ENCODE results near the gene RBCK1. TPM values are rescaled to one million over a fixed set of nuclear protein-coding genes. Genes with fewer than 3 reads are reported as not detected.
A peak's percentile ranks its signal among the peaks of the same experiment; 100 is the strongest.

RBCK1 gene
- total and polyA plus RNA-seq, 4 donors: 52.8 to 118 (median 67.0) TPM

- ATAC-seq (ENCODE audit: low FRiP score) (no peak), DNase-seq (no peak)
- Histone ChIP-seq H3K4me3 (ENCODE audit: low read length in 2 of 2) (no peak overlapping the region), H3K4me1 (ENCODE audit: control insufficient read depth in 1 of 2, insufficient read depth in 2 of 2, low read length in 2 of 2) (no peaks in the 10 kb centered on the region), H3K27ac (ENCODE audit: low read depth in 1 of 2, low read length in 2 of 2) (no peak overlapping the region), H3K36me3 (ENCODE audit: control insufficient read depth in 1 of 2, insufficient read depth in 2 of 2, low read length in 1 of 2) (no peaks in the 10 kb centered on the region), H3K9me3 (ENCODE audit: control insufficient read depth, low read length) (no peaks in the 10 kb centered on the region), H3K27me3 (ENCODE audit: control insufficient read depth in 1 of 2, insufficient read depth in 2 of 2, low read length in 1 of 2) (no peaks in the 10 kb centered on the region)
- 86 to 87% methylated on average over 9 of the region's 9 CpGs for WGBS, 2 donors
- intact Hi-C loops (cut with DNase I): loop anchor here in 1 of 2 donors (10.0 kb wide), 1 partner anchor 73 kb away; no protein-coding TSS in a partner anchor
Observed at GRCh38 chr20:401682-402495, 6.2 kb upstream of the RBCK1 start.

GRCh38 chr20:402496-402885 is 5.6 kb upstream of the RBCK1 start:
- no peak for DNase-seq
- no peaks in the 10 kb centered on the region for H3K27me3 ChIP-seq (ENCODE audit: control insufficient read depth in 1 of 2, insufficient read depth in 2 of 2, low read length in 1 of 2)
- no peaks in the 10 kb centered on the region for H3K36me3 ChIP-seq (ENCODE audit: control insufficient read depth in 1 of 2, insufficient read depth in 2 of 2, low read length in 1 of 2)
- intact Hi-C loops (cut with DNase I): loop anchor here in 1 of 2 donors (10.0 kb wide), 1 partner anchor 72 kb away; no protein-coding TSS in a partner anchor
- no peak for ATAC-seq (ENCODE audit: low FRiP score)
- H3K27ac ChIP-seq (ENCODE audit: low read depth in 1 of 2, low read length in 2 of 2): no peak overlapping the region
- WGBS, 2 donors: 87 to 97% methylated on average over 2 of the region's 2 CpGs
- no peaks in the 10 kb centered on the region for H3K4me1 ChIP-seq (ENCODE audit: control insufficient read depth in 1 of 2, insufficient read depth in 2 of 2, low read length in 2 of 2)
- H3K9me3 ChIP-seq (ENCODE audit: control insufficient read depth, low read length): no peaks in the 10 kb centered on the region
- no peak overlapping the region for H3K4me3 ChIP-seq (ENCODE audit: low read length in 2 of 2)

GRCh38 chr20:402898-403581 is 5.1 kb upstream of the RBCK1 start:
- intact Hi-C loops (cut with DNase I): loop anchor here in 1 of 2 donors (10.0 kb wide), 1 partner anchor 72 kb away; no protein-coding TSS in a partner anchor
- ATAC-seq (ENCODE audit: low FRiP score) (no peak), DNase-seq (no peak)
- H3K27ac ChIP-seq (ENCODE audit: low read depth in 1 of 2, low read length in 2 of 2): no peak overlapping the region
- WGBS, 2 donors: 83 to 94% methylated on average over 6 of the region's 6 CpGs
- H3K36me3 ChIP-seq (ENCODE audit: control insufficient read depth in 1 of 2, insufficient read depth in 2 of 2, low read length in 1 of 2): no peaks in the 10 kb centered on the region
- no peaks in the 10 kb centered on the region for H3K9me3 ChIP-seq (ENCODE audit: control insufficient read depth, low read length)
- H3K4me3 ChIP-seq (ENCODE audit: low read length in 2 of 2): no peak overlapping the region
- no peaks in the 10 kb centered on the region for H3K27me3 ChIP-seq (ENCODE audit: control insufficient read depth in 1 of 2, insufficient read depth in 2 of 2, low read length in 1 of 2)
- H3K4me1 ChIP-seq (ENCODE audit: control insufficient read depth in 1 of 2, insufficient read depth in 2 of 2, low read length in 2 of 2): no peaks in the 10 kb centered on the region

- DNase-seq: no peak
- Histone ChIP-seq H3K4me1 (ENCODE audit: control insufficient read depth in 1 of 2, insufficient read depth in 2 of 2, low read length in 2 of 2) (no peaks in the 10 kb centered on the region), H3K27me3 (ENCODE audit: control insufficient read depth in 1 of 2, insufficient read depth in 2 of 2, low read length in 1 of 2) (no peaks in the 10 kb centered on the region), H3K27ac (ENCODE audit: low read depth in 1 of 2, low read length in 2 of 2) (no peak overlapping the region), H3K9me3 (ENCODE audit: control insufficient read depth, low read length) (no peaks in the 10 kb centered on the region), H3K4me3 (ENCODE audit: low read length in 2 of 2) (no peak overlapping the region), H3K36me3 (ENCODE audit: control insufficient read depth in 1 of 2, insufficient read depth in 2 of 2, low read length in 1 of 2) (no peaks in the 10 kb centered on the region)
- intact Hi-C loops (cut with DNase I): loop anchor here in 1 of 2 donors (10.0 kb wide), 1 partner anchor 71 kb away; no protein-coding TSS in a partner anchor
- WGBS, 2 donors: 97 to 99% methylated on average over 3 of the region's 3 CpGs
- no peak for ATAC-seq (ENCODE audit: low FRiP score)
Observed at GRCh38 chr20:403582-403957, 4.5 kb upstream of the RBCK1 start.

- no peaks in the 10 kb centered on the region for H3K9me3 ChIP-seq (ENCODE audit: control insufficient read depth, low read length)
- 95 to 96% methylated on average over 4 of the region's 4 CpGs for WGBS, 2 donors
- intact Hi-C loops (cut with DNase I): loop anchor here in 1 of 2 donors (10.0 kb wide), 1 partner anchor 71 kb away; no protein-coding TSS in a partner anchor
- no peak overlapping the region for H3K4me3 ChIP-seq (ENCODE audit: low read length in 2 of 2)
- H3K4me1 ChIP-seq (ENCODE audit: control insufficient read depth in 1 of 2, insufficient read depth in 2 of 2, low read length in 2 of 2): no peaks in the 10 kb centered on the region
- no peak for DNase-seq
- H3K36me3 ChIP-seq (ENCODE audit: control insufficient read depth in 1 of 2, insufficient read depth in 2 of 2, low read length in 1 of 2): no peaks in the 10 kb centered on the region
- H3K27ac ChIP-seq (ENCODE audit: low read depth in 1 of 2, low read length in 2 of 2): no peak overlapping the region
- no peaks in the 10 kb centered on the region for H3K27me3 ChIP-seq (ENCODE audit: control insufficient read depth in 1 of 2, insufficient read depth in 2 of 2, low read length in 1 of 2)
- ATAC-seq (ENCODE audit: low FRiP score): no peak
Observed at GRCh38 chr20:404088-404487, 4.0 kb upstream of the RBCK1 start.

GRCh38 chr20:406200-407132 is 1.6 kb upstream of the RBCK1 start:
- DNase-seq (no peak), ATAC-seq (ENCODE audit: low FRiP score) (no peak)
- H3K27me3 ChIP-seq (ENCODE audit: control insufficient read depth in 1 of 2, insufficient read depth in 2 of 2, low read length in 1 of 2): no peaks in the 10 kb centered on the region
- intact Hi-C loops (cut with DNase I): loop anchor here (5.0 to 10.0 kb wide), 6 partner anchors 54 to 246 kb away; partner anchors contain the start of genes CSNK2A1 (in 1 of the 2), SRXN1 (in 1 of the 2) and TBC1D20 (in 1 of the 2)
- 86 to 87% methylated on average over 9 of the region's 9 CpGs for WGBS, 2 donors
- peaks cover 0 to 2% of the 10 kb centered on the region in 2 donors for H3K36me3 ChIP-seq (ENCODE audit: control insufficient read depth in 1 of 2, insufficient read depth in 2 of 2, low read length in 1 of 2)
- H3K27ac ChIP-seq (ENCODE audit: low read depth in 1 of 2, low read length in 2 of 2): no peak overlapping the region
- no peaks in the 10 kb centered on the region for H3K9me3 ChIP-seq (ENCODE audit: control insufficient read depth, low read length)
- H3K4me3 ChIP-seq (ENCODE audit: low read length in 2 of 2): no peak overlapping the region
- no peaks in the 10 kb centered on the region for H3K4me1 ChIP-seq (ENCODE audit: control insufficient read depth in 1 of 2, insufficient read depth in 2 of 2, low read length in 2 of 2)

- no peaks in the 10 kb centered on the region for H3K9me3 ChIP-seq (ENCODE audit: control insufficient read depth, low read length)
- peak overlapping the region in 1 of 2 donors; percentile 67 for H3K27ac ChIP-seq (ENCODE audit: low read depth in 1 of 2, low read length in 2 of 2)
- ATAC-seq (ENCODE audit: low FRiP score) (peak; percentile 90), DNase-seq (peak; percentile 88 to 92)
- peak overlapping the region; percentile 18 to 31 for H3K4me3 ChIP-seq (ENCODE audit: low read length in 2 of 2)
- intact Hi-C loops (cut with DNase I): loop anchor here (5.0 to 10.0 kb wide), 6 partner anchors 55 to 245 kb away; partner anchors contain the start of genes CSNK2A1 (in 1 of the 2), SRXN1 (in 1 of the 2) and TBC1D20 (in 1 of the 2)
- H3K36me3 ChIP-seq (ENCODE audit: control insufficient read depth in 1 of 2, insufficient read depth in 2 of 2, low read length in 1 of 2): peaks cover 0 to 2% of the 10 kb centered on the region in 2 donors
- no peaks in the 10 kb centered on the region for H3K4me1 ChIP-seq (ENCODE audit: control insufficient read depth in 1 of 2, insufficient read depth in 2 of 2, low read length in 2 of 2)
- 6 to 9% methylated on average over 33 to 45 of the region's 45 CpGs for WGBS, 2 donors
- H3K27me3 ChIP-seq (ENCODE audit: control insufficient read depth in 1 of 2, insufficient read depth in 2 of 2, low read length in 1 of 2): no peaks in the 10 kb centered on the region
Observed at GRCh38 chr20:407133-407952, 756 bp upstream of the RBCK1 start.

All from aorta (tissue), 5 donors.